Nephron progenitor cell (in vitro differentiated cells): ENCODE measurements around the gene NME4.
A peak's percentile ranks its signal among the peaks of the same experiment; 100 is the strongest.
"Not testable (repeated sequence)": the region's sequence is repeated elsewhere in the genome, so short reads cannot be mapped to it uniquely, and the experiment has no call there.

ENCODE experiments used
- DNase-seq: peaks from one replicate; pipeline ENCODE4 v3.0.0; 2021
- H3K27ac Mint-ChIP-seq: 2 replicates; pipeline ENCODE4 v1.8.0; 2021; ENCODE audit warnings: mild to moderate bottlenecking, moderate library complexity, mixed read lengths
- H3K27me3 Mint-ChIP-seq: 2 replicates; pipeline ENCODE4 v1.8.0; 2021; ENCODE audit warnings: mild to moderate bottlenecking, low read depth, mixed read lengths; ENCODE audit not compliant: poor library complexity
- H3K36me3 Mint-ChIP-seq: 2 replicates; pipeline ENCODE4 v1.8.0; 2021; ENCODE audit warnings: low read depth, mixed read lengths
- H3K4me1 Mint-ChIP-seq: 2 replicates; pipeline ENCODE4 v1.8.0; 2021; ENCODE audit warnings: mixed read lengths
- H3K4me3 Mint-ChIP-seq: 2 replicates; pipeline ENCODE4 v1.8.0; 2021; ENCODE audit warnings: mild to moderate bottlenecking, moderate library complexity, mixed read lengths
- H3K9me3 Mint-ChIP-seq: 2 replicates; pipeline ENCODE4 v1.8.0; 2021; ENCODE audit warnings: mild to moderate bottlenecking, moderate library complexity, mixed read lengths
- CTCF ChIP-seq: fragments of 200-600 bp; sonication (generic); IDR thresholded peaks from 2 replicates; pipeline ENCODE4 v1.5.0; 2021; ENCODE audit warnings: antibody characterized with exemption

Gene NME4

DNA sequence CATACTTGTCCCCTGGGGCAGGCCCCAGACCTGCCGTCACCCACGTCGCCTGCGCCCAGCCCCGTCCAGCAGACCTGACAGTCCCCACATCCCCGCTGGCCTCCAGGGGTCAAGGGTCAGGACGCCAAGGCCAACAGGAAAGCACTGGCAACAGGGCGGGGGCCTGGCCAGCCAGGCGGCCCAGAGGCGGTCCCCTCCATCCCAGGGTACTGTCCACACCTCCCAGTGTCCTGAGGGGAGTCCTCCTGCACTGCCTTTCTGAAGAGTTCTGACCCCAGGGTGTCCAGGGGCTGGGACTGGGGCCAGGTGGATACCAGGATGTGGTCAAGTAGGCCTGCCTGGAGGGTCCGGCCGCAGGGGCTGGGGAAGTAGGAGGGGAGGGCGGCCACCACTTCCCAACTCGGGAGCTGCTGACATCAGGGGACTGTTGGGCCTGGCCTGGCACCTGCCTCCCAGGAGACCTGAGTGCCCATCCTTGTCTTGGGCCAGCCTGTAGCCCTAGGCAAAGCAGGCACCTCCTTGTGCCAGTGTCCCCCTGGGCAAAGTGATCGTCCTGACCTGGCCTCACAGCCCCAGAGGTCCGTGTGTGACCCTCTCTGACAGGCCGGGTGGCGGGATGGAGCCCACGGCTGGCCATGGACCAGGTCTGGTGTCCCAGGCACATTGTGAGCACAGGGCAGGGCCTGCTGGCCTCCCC is 37.8 kb upstream of the NME4 start:
- Mint-ChIP-seq H3K4me1 (peaks cover 26% of the 10 kb centered on the region), H3K27ac (no peak overlapping the region)
- no peak for DNase-seq

GRCh38 chr16:359871-360697 is 36.9 kb upstream of the NME4 start:
- no peak for DNase-seq
- Mint-ChIP-seq H3K4me1 (peaks cover 24% of the 10 kb centered on the region), H3K4me3 (no peak overlapping the region), H3K36me3 (no peaks in the 10 kb centered on the region), H3K9me3 (no peaks in the 10 kb centered on the region), H3K27me3 (peaks cover 2% of the 10 kb centered on the region), H3K27ac (no peak overlapping the region)
- no peak for TF ChIP-seq CTCF

More for the DNA sequence above, 37.8 kb upstream of the NME4 start:
- no peak overlapping the region for H3K4me3 Mint-ChIP-seq
- H3K27me3 Mint-ChIP-seq, result peaks cover 5% of the 10 kb centered on the region
- no peak for TF ChIP-seq CTCF
- no peaks in the 10 kb centered on the region for H3K9me3 Mint-ChIP-seq
- no peaks in the 10 kb centered on the region for H3K36me3 Mint-ChIP-seq

- H3K27ac Mint-ChIP-seq, result no peak overlapping the region
- peaks cover 4% of the 10 kb centered on the region for H3K27me3 Mint-ChIP-seq
- no peak overlapping the region for H3K4me3 Mint-ChIP-seq
- no peaks in the 10 kb centered on the region for H3K36me3 Mint-ChIP-seq
- TF ChIP-seq CTCF, result no peak
- H3K4me1 Mint-ChIP-seq, result peaks cover 24% of the 10 kb centered on the region
- no peak for DNase-seq
- H3K9me3 Mint-ChIP-seq, result no peaks in the 10 kb centered on the region
Observed at GRCh38 chr16:360698-361336, 36.2 kb upstream of the NME4 start.

- peaks cover 21% of the 10 kb centered on the region for H3K4me1 Mint-ChIP-seq
- peaks cover 4% of the 10 kb centered on the region for H3K27me3 Mint-ChIP-seq
- H3K27ac Mint-ChIP-seq, result no peak overlapping the region
- no peak overlapping the region for H3K4me3 Mint-ChIP-seq
- no peaks in the 10 kb centered on the region for H3K9me3 Mint-ChIP-seq
- DNase-seq, result no peak
- no peaks in the 10 kb centered on the region for H3K36me3 Mint-ChIP-seq
- TF ChIP-seq CTCF, result no peak
Observed at GRCh38 chr16:361341-361871, 35.6 kb upstream of the NME4 start.

DNA sequence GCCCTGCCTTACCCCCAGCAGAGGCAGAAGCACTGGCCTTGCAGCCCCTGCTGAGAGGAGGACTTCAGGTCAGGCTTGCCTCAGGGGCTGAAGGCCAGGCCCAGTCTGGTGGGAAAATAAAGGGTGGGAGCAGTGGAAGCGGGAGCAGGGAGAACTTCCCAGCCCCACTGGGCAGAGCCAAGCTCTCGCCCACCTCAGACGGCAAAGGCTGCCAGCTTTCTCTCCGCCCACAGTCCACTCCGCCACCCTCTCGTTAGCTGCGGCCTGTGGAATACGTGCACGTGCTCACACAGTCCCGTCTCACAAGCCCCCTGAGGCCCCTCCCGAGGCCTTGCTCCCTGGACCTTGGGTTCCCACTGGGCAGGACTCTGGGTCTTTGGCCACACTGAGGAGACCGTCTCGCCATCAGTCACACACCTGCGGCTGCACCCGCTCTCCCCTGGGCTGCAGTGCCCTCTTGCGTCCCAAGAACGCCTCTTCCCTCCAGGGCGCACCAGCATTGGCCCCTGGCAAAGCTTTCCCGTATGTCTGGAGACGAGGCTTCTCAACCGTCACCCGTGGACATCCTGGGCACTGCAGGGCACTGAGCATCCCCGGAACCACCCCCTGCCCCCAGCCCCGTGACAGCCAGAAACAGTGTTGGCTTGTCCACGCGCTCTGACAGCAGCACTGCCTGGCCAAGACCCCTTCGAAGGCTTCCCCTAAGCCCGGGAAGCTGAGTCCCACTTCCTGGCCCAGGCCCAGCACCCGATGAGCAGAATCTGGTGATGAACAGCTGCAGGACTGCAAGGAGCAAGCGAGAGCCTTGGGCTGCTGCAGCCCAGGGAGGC is 34.9 kb upstream of the NME4 start:
- H3K4me3 Mint-ChIP-seq, result no peak overlapping the region
- no peak overlapping the region for H3K27ac Mint-ChIP-seq
- no peaks in the 10 kb centered on the region for H3K9me3 Mint-ChIP-seq
- peak; percentile 70 for DNase-seq
- H3K36me3 Mint-ChIP-seq, result peaks cover 6% of the 10 kb centered on the region
- peaks cover 15% of the 10 kb centered on the region for H3K4me1 Mint-ChIP-seq
- TF ChIP-seq CTCF, result peak; percentile 69
- H3K27me3 Mint-ChIP-seq, result peaks cover 4% of the 10 kb centered on the region

- H3K27ac Mint-ChIP-seq, DNase-seq, H3K4me3 Mint-ChIP-seq, H3K9me3 Mint-ChIP-seq, H3K27me3 Mint-ChIP-seq, H3K36me3 Mint-ChIP-seq: not testable (repeated sequence)
- H3K4me1 Mint-ChIP-seq, result peaks cover 13% of the 10 kb centered on the region
Observed at GRCh38 chr16:362702-362999, 34.3 kb upstream of the NME4 start.
